ENCODE measurements around the gene NOL9. TPM values are rescaled to one million over a fixed set of nuclear protein-coding genes. Genes with fewer than 3 reads are reported as not detected.

Gene NOL9
- polyA plus RNA-seq, 1 of the 3 experiments (the other 2 are of a cell fraction), result 7.1 TPM

DNA sequence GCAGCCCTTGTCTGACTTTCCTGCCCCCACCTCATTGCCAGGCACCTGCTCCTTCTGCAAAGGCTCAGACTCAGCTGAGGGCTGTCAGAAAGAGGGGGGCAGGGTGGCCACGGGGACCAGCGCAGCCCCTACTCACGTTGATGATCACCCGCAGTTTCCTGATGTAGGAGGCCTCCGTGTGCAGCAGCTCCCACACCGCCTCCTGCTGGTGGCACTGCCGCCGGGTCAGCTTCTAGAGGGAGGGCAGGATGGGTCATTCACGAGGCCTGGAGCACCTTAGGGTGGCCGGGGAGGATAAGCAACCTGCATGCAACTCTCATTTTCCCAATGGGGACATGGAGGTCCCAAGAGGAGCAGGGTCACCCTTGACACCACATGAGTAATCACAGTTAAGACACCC, 81.9 kb downstream of the NOL9 start:
- Histone ChIP-seq H3K4me2 (no peak overlapping the region), H3K9me3 (no peaks in the 10 kb centered on the region), H3K79me2 (ENCODE audit: insufficient read depth) (no peaks in the 10 kb centered on the region), H2AFZ (ENCODE audit: low read depth) (no peak overlapping the region), H4K20me1 (ENCODE audit: insufficient read depth) (no peaks in the 10 kb centered on the region), H3K27me3 (ENCODE audit: insufficient read depth) (no peaks in the 10 kb centered on the region), H3K27ac (ENCODE audit: low read depth in 2 of 2, low read length in 1 of 2) (no peak overlapping the region), H3K9me2 (no peaks in the 10 kb centered on the region), H3K9ac (no peak overlapping the region), H3F3A (replicated peaks; ENCODE audit: insufficient read depth) (no peaks in the 10 kb centered on the region), H3K36me3 (replicated peaks in 1 of 2; ENCODE audit: control insufficient read depth in 1 of 2, insufficient read depth in 2 of 2, low read length in 1 of 2) (peaks cover 0 to 43% of the 10 kb centered on the region in 2 experiments), H3K4me3 (ENCODE audit: low read depth in 2 of 2, low read length in 1 of 2) (no peak overlapping the region), H3K4me1 (ENCODE audit: control insufficient read depth in 1 of 2, insufficient read depth in 2 of 2, low read depth in 1 of 2, low read length in 1 of 2) (peaks cover 0 to 2% of the 10 kb centered on the region in 2 experiments; a peak in 1 of 4 replicates)
- TF ChIP-seq, protein P1, sequence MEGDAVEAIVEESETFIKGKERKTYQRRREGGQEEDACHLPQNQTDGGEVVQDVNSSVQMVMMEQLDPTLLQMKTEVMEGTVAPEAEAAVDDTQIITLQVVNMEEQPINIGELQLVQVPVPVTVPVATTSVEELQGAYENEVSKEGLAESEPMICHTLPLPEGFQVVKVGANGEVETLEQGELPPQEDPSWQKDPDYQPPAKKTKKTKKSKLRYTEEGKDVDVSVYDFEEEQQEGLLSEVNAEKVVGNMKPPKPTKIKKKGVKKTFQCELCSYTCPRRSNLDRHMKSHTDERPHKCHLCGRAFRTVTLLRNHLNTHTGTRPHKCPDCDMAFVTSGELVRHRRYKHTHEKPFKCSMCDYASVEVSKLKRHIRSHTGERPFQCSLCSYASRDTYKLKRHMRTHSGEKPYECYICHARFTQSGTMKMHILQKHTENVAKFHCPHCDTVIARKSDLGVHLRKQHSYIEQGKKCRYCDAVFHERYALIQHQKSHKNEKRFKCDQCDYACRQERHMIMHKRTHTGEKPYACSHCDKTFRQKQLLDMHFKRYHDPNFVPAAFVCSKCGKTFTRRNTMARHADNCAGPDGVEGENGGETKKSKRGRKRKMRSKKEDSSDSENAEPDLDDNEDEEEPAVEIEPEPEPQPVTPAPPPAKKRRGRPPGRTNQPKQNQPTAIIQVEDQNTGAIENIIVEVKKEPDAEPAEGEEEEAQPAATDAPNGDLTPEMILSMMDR (IDR thresholded peaks at IDR 0.05), result peak; percentile 46
- TF ChIP-seq FOXJ3 (CRISPR knock-in tag; IDR thresholded peaks at IDR 0.05) (no peak), NFIC (IDR thresholded peaks at IDR 0.05; ENCODE audit: borderline replicate concordance) (no peak), POLR2AphosphoS5 (IDR thresholded peaks at IDR 0.05; ENCODE audit: low read depth, low read length) (no peak), RCOR1 (IDR thresholded peaks at IDR 0.05; ENCODE audit: low read length) (no peak), GATA2 (CRISPR knock-in tag; IDR thresholded peaks at IDR 0.05) (no peak)
- TF ChIP-seq, protein P2, sequence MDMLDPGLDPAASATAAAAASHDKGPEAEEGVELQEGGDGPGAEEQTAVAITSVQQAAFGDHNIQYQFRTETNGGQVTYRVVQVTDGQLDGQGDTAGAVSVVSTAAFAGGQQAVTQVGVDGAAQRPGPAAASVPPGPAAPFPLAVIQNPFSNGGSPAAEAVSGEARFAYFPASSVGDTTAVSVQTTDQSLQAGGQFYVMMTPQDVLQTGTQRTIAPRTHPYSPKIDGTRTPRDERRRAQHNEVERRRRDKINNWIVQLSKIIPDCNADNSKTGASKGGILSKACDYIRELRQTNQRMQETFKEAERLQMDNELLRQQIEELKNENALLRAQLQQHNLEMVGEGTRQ (IDR thresholded peaks at IDR 0.05; ENCODE audit: borderline replicate concordance, low read depth, low read length), result no peak
- POLR2A ChIA-PET, result no interaction called here
- no peak for DNase-seq
- CTCF ChIA-PET, result interaction anchor here (1.2 to 3.0 kb wide), 6 partner anchors 14 to 82 kb away, joined by 4 to 14 read pairs (median 6); partner anchors contain the start of gene NOL9
- 91% methylated on average over 7 of the region's 10 CpGs for WGBS (ENCODE audit: low lambda C conversion rate)

DNA sequence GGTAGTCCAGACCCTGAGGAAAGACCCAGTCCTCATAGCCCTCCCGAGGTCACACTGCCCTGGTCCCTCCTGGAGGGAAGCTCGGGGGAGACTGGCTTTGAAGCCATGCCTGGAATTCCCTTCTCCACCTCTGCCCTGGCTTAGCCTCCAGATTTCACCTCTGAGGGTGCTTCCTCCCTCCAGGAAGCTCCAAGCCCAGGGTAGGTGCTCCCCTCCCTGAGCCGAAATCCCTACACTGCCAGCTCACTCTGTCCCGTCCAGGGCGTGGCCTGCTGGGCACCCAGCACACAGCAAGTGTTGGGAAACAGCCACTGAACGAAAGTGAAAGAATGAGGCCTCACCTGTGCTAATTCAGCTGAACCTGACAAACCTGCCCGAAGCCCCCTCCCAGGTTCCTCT, 82.3 kb downstream of the NOL9 start:
- Histone ChIP-seq H4K20me1 (ENCODE audit: insufficient read depth) (no peaks in the 10 kb centered on the region), H3F3A (replicated peaks; ENCODE audit: insufficient read depth) (no peaks in the 10 kb centered on the region), H3K4me3 (ENCODE audit: low read depth in 2 of 2, low read length in 1 of 2) (no peak overlapping the region), H3K36me3 (replicated peaks in 1 of 2; ENCODE audit: control insufficient read depth in 1 of 2, insufficient read depth in 2 of 2, low read length in 1 of 2) (peaks cover 0 to 43% of the 10 kb centered on the region in 2 experiments), H2AFZ (ENCODE audit: low read depth) (no peak overlapping the region), H3K4me2 (no peak overlapping the region), H3K9ac (no peak overlapping the region), H3K9me2 (no peaks in the 10 kb centered on the region), H3K4me1 (ENCODE audit: control insufficient read depth in 1 of 2, insufficient read depth in 2 of 2, low read depth in 1 of 2, low read length in 1 of 2) (peaks cover 0 to 2% of the 10 kb centered on the region in 2 experiments; a peak in 1 of 4 replicates), H3K27me3 (ENCODE audit: insufficient read depth) (no peaks in the 10 kb centered on the region), H3K9me3 (no peaks in the 10 kb centered on the region), H3K27ac (ENCODE audit: low read depth in 2 of 2, low read length in 1 of 2) (no peak overlapping the region), H3K79me2 (ENCODE audit: insufficient read depth) (no peaks in the 10 kb centered on the region)
- no peak for TF ChIP-seq POLR2AphosphoS5 (IDR thresholded peaks at IDR 0.05; ENCODE audit: low read depth, low read length)
- no peak for TF ChIP-seq RAD21 (IDR thresholded peaks at IDR 0.05; ENCODE audit: low read length)
- TF ChIP-seq CHD2 (IDR thresholded peaks at IDR 0.05; ENCODE audit: low read length, partially characterized antibody), result no peak
- no peak for TF ChIP-seq RFX5 (IDR thresholded peaks at IDR 0.05; ENCODE audit: low read length)
- no peak for TF ChIP-seq RXRA (IDR thresholded peaks at IDR 0.05; ENCODE audit: borderline replicate concordance, low read depth)
- TF ChIP-seq TEAD4 (IDR thresholded peaks at IDR 0.05; ENCODE audit: borderline replicate concordance, insufficient read depth), result no peak
- no peak for TF ChIP-seq TAF1 (IDR thresholded peaks at IDR 0.05; ENCODE audit: borderline replicate concordance, low read depth, low read length)
- TF ChIP-seq MXI1 (IDR thresholded peaks at IDR 0.05; ENCODE audit: low read depth, low read length), result no peak
- no peak for DNase-seq
- WGBS (ENCODE audit: low lambda C conversion rate), result 96% methylated on average over 6 of the region's 7 CpGs
- CTCF ChIA-PET, result interaction anchor here (1.2 to 3.0 kb wide), 6 partner anchors 14 to 82 kb away, joined by 4 to 14 read pairs (median 6); partner anchors contain the start of gene NOL9
- POLR2A ChIA-PET, result no interaction called here

Small RNA genes within 50 kb of the gene (small RNA-seq; reads per million reads assigned to genes)
- 0 reads per million in 7 experiments for gene RNU6-731P

Other genes with a start within 250 kb of the NOL9 start
- gene ACOT7, start 160.7 kb downstream of the NOL9 start, polyA plus RNA-seq (2012; rRNA removed), result 225 and 289 TPM in 2 replicates
- gene HES2, start 134.6 kb downstream of the NOL9 start, polyA plus RNA-seq (2012; rRNA removed), result 0.03 TPM in 2 replicates
- gene ESPN, start 129.7 kb downstream of the NOL9 start, polyA plus RNA-seq (2012; rRNA removed), result 0.13 and 0.33 TPM in 2 replicates
- 20.8 TPM in 2 replicates for gene TNFRSF25, start 88.3 kb downstream of the NOL9 start, polyA plus RNA-seq (2012; rRNA removed)
- 14.7 and 14.9 TPM in 2 replicates for gene PLEKHG5, start 62.8 kb downstream of the NOL9 start, polyA plus RNA-seq (2012; rRNA removed)
- gene TAS1R1, start 794 bp upstream of the NOL9 start, polyA plus RNA-seq (2012; rRNA removed), result not detected in 2 replicates
- gene ZBTB48, start 25.5 kb upstream of the NOL9 start, polyA plus RNA-seq (2012; rRNA removed), result 28.8 and 31.2 TPM in 2 replicates
- 9.0 and 12.5 TPM in 2 replicates for gene KLHL21, start 48.4 kb upstream of the NOL9 start, polyA plus RNA-seq (2012; rRNA removed)
- 6.5 and 8.5 TPM in 2 replicates for gene PHF13, start 59.2 kb upstream of the NOL9 start, polyA plus RNA-seq (2012; rRNA removed)
- gene THAP3, start 70.4 kb upstream of the NOL9 start, polyA plus RNA-seq (2012; rRNA removed), result 10.0 and 11.1 TPM in 2 replicates
- 35.5 and 38.2 TPM in 2 replicates for gene DNAJC11, start 147.3 kb upstream of the NOL9 start, polyA plus RNA-seq (2012; rRNA removed)
- gene CAMTA1, start 230.9 kb upstream of the NOL9 start, polyA plus RNA-seq (2012; rRNA removed), result 44.1 and 63.1 TPM in 2 replicates